Stomach smooth muscle (tissue), 2 donors: ENCODE results near the gene KHDC4.
A peak's percentile ranks its signal among the peaks of the same experiment; 100 is the strongest.

Experiments
- H3K27ac ChIP-seq: one replicate; pipeline ENCODE4 v1.7.0; 2013; ENCODE audit warnings: mild to moderate bottlenecking, low read length, inconsistent platforms
- H3K27me3 ChIP-seq, 2 donors: one replicate each; pipeline ENCODE4 v1.7.0; 2013; ENCODE audit warnings: low read length in 2 of 2; ENCODE audit not compliant: insufficient read depth in 2 of 2, control insufficient read depth in 1 of 2
- H3K36me3 ChIP-seq, 2 donors: one replicate each; pipeline ENCODE4 v1.7.0; 2013; ENCODE audit warnings: low read length in 2 of 2; ENCODE audit not compliant: control insufficient read depth in 2 of 2, insufficient read depth in 2 of 2
- H3K4me1 ChIP-seq: one replicate; pipeline ENCODE4 v1.7.0; 2013; ENCODE audit warnings: low read length; ENCODE audit not compliant: control insufficient read depth, insufficient read depth
- H3K4me3 ChIP-seq, 2 donors: one replicate each; pipeline ENCODE4 v1.7.0; 2013; ENCODE audit warnings: low read length in 2 of 2
- H3K9ac ChIP-seq, 2 donors: one replicate each; pipeline ENCODE4 v1.7.0; 2013; ENCODE audit warnings: low read length in 2 of 2, mild to moderate bottlenecking in 1 of 2
- H3K9me3 ChIP-seq, 2 donors: one replicate each; pipeline ENCODE4 v1.7.0; 2013; ENCODE audit warnings: low read length in 2 of 2; ENCODE audit not compliant: control insufficient read depth in 2 of 2
- donor health status: healthy.
- donor health status: Pancreatic carcinoma.

The KHDC4 gene

DNA sequence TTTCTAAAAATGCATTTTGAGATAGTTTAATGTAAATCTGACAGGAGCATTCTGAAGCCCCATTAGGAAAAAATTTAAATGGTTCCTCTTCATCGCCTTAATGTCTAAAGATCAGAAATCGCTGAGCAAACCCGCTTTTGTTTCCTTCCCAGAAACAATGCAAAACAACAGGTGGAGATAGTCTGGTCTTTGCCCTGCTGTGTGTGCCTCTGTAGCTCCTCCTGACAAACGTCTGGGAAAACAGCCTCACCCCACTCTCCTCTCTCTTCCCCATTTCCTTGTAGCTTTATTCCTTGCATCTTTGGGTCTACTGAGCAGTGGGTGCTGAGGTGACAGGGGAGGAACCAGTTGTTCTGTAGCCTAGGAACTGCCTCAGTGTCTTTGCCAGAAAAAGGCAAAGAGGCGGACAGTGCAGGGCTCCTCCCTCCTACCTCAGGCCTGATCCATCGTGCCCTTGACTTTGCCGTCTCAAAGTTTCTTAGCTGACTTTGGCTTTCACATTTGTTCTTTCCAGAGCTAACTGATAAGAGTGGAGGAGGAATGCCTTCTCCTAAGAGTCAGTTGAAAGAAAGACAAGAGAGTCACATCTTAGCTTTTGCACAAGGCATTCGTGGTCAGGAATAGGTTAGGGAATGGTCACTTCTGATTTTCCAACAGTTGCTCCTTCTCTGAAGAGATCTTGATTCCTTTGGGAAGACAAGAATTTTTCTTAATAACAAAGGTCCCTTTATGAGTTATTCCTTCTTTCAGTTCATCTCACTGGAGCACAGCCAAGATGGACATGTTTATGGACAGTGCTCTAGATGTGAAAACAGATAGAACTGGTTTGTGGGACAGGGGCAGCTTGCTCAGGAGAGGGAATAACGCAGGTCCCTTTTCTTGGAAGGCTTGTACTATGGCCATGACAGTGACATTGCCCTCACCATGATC is 49.9 kb downstream of the KHDC4 start:
- H3K27ac ChIP-seq = no peak overlapping the region
- no peaks in the 10 kb centered on the region for H3K9me3 ChIP-seq
- peaks cover 13% of the 10 kb centered on the region in 2 donors for H3K36me3 ChIP-seq
- H3K4me3 ChIP-seq = no peak overlapping the region
- H3K4me1 ChIP-seq = no peaks in the 10 kb centered on the region
- H3K9ac ChIP-seq = peak overlapping the region in 1 of 2 donors; percentile 14
- no peaks in the 10 kb centered on the region for H3K27me3 ChIP-seq

DNA sequence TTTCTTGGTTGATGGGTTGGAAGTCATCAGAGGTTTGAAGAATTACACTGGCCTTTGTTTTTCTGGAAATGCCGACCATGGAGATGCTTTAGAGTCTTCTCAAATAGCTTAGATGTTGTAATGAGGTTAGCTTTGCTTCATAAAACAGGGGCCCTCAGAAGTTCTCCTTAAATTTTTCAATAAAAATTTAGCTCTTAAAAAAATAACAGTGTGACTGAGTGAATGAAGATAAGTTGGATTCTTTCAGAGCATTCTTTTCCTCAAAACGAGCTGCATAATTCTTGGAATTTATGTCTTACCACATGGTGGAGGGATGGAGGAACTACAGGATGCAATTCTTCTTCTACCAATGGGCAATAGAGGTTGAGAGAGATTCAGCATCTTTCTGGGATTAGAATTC is 51.4 kb downstream of the KHDC4 start:
- H3K36me3 ChIP-seq = peaks cover 13% of the 10 kb centered on the region in 2 donors
- no peaks in the 10 kb centered on the region for H3K4me1 ChIP-seq
- H3K27ac ChIP-seq = no peak overlapping the region
- no peaks in the 10 kb centered on the region for H3K27me3 ChIP-seq
- H3K9ac ChIP-seq = no peak overlapping the region
- no peaks in the 10 kb centered on the region for H3K9me3 ChIP-seq
- H3K4me3 ChIP-seq = no peak overlapping the region

DNA sequence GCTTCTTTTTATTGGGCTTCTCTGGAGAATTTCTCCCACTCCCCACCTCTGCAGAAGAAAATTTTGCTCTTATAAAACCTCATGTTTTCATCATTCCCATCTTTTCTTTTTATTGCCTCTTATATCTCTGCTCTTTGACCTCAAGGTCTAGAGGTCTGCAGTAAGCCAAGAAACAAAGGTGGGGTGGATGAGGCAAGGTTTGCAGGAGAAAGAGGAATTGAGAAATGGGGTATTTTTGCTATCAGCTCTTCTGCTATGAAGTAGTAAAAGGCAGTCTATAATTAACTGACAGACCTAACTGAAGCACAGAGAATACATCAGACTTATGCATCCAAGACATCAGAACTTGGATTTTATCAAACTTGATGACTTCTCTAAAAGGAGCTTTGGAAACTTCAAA is 52.0 kb downstream of the KHDC4 start:
- Histone ChIP-seq H3K36me3 (peaks cover 13% of the 10 kb centered on the region in 2 donors), H3K9ac (no peak overlapping the region), H3K27ac (no peak overlapping the region), H3K4me3 (no peak overlapping the region), H3K27me3 (no peaks in the 10 kb centered on the region), H3K4me1 (no peaks in the 10 kb centered on the region), H3K9me3 (no peaks in the 10 kb centered on the region)

DNA sequence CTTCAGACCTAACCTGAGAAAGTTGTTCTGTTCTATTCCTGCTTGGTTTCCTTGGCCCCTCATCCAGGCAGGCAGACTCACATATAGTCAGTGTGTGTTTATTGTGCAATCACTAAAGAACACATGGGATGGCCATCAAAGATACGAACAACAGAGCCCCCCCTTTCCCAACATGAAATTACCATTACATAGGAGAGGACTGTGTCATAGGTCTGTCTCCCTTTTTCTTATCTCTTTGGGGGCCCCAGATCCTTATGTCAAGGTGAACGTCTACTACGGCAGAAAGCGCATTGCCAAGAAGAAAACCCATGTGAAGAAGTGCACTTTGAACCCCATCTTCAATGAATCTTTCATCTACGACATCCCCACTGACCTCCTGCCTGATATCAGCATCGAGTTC is 53.3 kb downstream of the KHDC4 start:
- Histone ChIP-seq H3K9ac (no peak overlapping the region), H3K9me3 (no peaks in the 10 kb centered on the region), H3K27ac (no peak overlapping the region), H3K4me1 (no peaks in the 10 kb centered on the region), H3K36me3 (peaks cover 13% of the 10 kb centered on the region in 2 donors), H3K4me3 (no peak overlapping the region), H3K27me3 (no peaks in the 10 kb centered on the region)

DNA sequence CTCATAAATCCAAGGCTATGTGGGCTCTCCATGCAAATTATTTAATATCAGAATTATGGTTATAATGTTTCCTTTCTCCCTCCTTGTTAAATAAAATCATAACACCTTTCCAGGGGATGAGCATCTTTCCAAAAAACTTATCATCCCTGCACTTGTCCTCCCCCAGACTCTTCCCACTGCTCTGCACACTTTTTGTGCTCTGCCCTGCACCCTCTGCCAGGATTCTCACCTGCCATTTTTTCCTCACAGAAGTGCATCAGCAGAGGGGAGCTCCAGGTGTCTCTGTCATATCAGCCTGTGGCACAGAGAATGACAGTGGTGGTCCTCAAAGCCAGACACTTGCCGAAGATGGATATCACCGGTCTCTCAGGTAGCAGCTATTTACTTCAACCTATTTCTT is 54.0 kb downstream of the KHDC4 start:
- Histone ChIP-seq H3K27me3 (no peaks in the 10 kb centered on the region), H3K4me3 (no peak overlapping the region), H3K36me3 (peaks cover 13% of the 10 kb centered on the region in 2 donors), H3K4me1 (no peaks in the 10 kb centered on the region), H3K27ac (no peak overlapping the region), H3K9me3 (no peaks in the 10 kb centered on the region), H3K9ac (no peak overlapping the region)

DNA sequence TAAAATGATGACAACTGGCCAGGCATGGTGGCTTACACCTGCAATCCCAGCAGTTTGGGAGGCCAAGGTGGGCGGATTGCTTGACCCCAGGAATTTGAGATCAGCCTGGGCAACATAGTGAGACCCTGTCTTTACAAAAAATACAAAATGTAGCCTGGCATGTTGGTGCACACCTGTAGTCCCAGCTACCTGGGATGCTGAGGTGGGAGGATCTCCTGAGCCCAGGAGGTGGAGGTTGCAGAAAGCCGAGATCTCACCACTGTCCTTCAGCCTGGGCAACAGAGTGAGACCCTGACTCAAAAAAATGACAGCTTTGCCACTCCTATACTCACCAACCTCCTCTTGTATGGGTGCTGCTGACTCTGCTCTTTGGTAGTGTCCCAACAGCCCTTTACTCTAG is 56.3 kb downstream of the KHDC4 start:
- peaks cover 2% of the 10 kb centered on the region for H3K4me1 ChIP-seq
- H3K27ac ChIP-seq = no peak overlapping the region
- peaks cover 12 to 13% of the 10 kb centered on the region in 2 donors for H3K36me3 ChIP-seq

DNA sequence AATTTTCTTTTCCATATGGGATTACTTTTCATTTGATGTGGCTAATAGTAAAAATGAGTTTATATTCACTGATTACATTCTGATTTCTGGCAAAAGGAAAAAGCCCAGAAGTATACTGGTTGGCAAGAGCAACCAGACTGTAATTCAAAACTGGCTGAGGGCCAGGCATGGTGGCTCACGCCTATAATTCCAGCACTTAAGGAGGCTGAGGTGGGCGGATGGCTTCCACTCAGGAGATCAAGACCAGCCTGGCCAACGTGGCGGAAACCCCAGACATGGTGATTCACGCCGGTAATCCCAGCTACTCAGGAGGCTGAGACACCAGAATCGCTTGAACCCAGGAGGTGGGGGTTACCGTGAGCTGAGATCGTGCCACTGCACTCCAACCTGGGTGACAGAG is 60.4 kb downstream of the KHDC4 start:
- Histone ChIP-seq H3K36me3 (peaks cover 3 to 4% of the 10 kb centered on the region in 2 donors), H3K4me1 (peaks cover 16% of the 10 kb centered on the region), H3K9ac (no peak overlapping the region), H3K27me3 (no peaks in the 10 kb centered on the region), H3K27ac (no peak overlapping the region), H3K9me3 (no peaks in the 10 kb centered on the region), H3K4me3 (no peak overlapping the region)

More for the DNA sequence above, 56.3 kb downstream of the KHDC4 start:
- H3K9me3 ChIP-seq = no peaks in the 10 kb centered on the region
- no peak overlapping the region for H3K4me3 ChIP-seq
- no peak overlapping the region for H3K9ac ChIP-seq
- H3K27me3 ChIP-seq = no peaks in the 10 kb centered on the region

DNA sequence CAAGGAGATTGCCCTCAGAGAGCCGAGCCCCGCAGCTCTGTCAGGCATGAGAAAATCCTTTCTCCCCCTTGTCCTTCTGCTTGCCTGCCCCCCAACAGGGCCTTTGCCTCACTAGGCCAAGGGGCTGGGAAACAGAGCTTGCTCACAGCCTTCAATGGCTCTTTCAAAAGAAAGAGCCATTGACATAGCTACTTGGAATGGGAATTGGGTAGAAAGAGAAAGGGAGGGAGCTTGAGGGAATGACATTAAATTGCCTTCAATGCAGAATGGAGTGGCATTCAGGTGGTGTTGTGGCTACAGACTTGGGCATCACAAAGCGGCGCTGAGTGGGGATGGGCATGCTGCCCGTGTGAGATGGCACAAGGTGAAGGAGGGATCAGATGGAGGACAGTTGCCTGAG is 61.7 kb downstream of the KHDC4 start:
- Histone ChIP-seq H3K36me3 (peaks cover 4 to 8% of the 10 kb centered on the region in 2 donors), H3K4me1 (peaks cover 16% of the 10 kb centered on the region), H3K9me3 (no peaks in the 10 kb centered on the region), H3K27ac (no peak overlapping the region), H3K9ac (no peak overlapping the region), H3K4me3 (no peak overlapping the region), H3K27me3 (no peaks in the 10 kb centered on the region)

DNA sequence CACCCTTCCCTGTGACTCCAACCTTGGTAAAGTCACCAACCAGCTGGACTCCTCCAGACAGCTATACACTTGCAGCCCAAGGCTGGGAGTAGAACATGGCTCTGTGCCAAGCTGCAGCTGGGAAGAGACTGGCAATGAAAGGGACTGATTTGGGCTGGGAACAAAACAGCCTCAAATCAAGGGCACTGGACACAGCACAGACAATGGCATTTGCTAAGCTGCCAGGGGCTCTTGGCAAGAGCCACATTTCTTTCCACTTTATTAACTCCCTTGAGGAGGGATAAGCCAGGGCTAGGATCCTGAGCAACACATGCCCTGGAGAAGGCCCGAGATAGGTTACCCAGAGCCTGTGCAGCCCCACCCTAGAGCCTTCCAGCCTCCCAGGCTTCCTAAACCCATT is 62.8 kb downstream of the KHDC4 start:
- H3K27me3 ChIP-seq = no peaks in the 10 kb centered on the region
- H3K4me1 ChIP-seq = peaks cover 16% of the 10 kb centered on the region
- H3K27ac ChIP-seq = peak overlapping the region; percentile 11
- H3K4me3 ChIP-seq = no peak overlapping the region
- H3K36me3 ChIP-seq = peaks cover 4 to 8% of the 10 kb centered on the region in 2 donors
- peak overlapping the region in 1 of 2 donors; percentile 42 for H3K9ac ChIP-seq
- no peaks in the 10 kb centered on the region for H3K9me3 ChIP-seq

DNA sequence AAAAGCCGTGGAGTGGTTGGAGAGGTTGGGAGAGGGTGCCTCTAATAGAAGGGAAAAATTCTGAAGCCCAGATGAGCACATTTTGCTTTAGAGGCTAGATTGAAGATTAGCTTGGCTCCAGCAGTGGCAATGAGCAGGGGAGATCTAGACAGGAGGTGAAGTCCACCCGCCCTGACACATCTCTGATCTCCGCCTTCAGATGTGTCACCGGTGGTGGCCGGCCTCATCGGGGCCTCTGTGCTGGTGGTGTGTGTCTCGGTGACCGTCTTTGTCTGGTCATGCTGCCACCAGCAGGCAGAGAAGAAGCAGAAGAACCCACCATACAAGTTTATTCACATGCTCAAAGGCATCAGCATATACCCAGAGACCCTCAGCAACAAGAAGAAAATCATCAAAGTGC is 66.4 kb downstream of the KHDC4 start:
- no peaks in the 10 kb centered on the region for H3K9me3 ChIP-seq
- H3K9ac ChIP-seq = no peak overlapping the region
- peaks cover 4 to 9% of the 10 kb centered on the region in 2 donors for H3K36me3 ChIP-seq
- peaks cover 13% of the 10 kb centered on the region for H3K4me1 ChIP-seq
- no peaks in the 10 kb centered on the region for H3K27me3 ChIP-seq
- no peak overlapping the region for H3K4me3 ChIP-seq
- H3K27ac ChIP-seq = no peak overlapping the region

DNA sequence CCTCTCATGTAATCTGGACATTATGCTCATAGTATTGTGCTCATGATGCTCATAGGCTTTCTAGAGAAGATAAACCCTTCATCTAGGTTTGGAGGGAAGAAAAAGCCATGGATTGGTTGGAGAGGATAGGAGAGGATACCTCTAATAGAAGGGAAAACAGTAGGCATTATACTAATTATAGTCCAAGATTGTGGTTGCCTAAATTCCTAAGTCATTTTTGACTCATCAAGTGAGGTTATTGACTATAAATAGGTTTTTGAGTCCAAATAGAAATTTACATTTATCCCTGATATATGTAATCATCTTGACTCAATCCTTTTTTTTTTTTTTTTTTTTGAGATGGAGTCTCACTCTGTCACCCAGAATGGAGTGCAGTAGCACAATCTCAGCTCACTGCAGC is 69.8 kb downstream of the KHDC4 start:
- H3K9ac ChIP-seq = no peak overlapping the region
- H3K9me3 ChIP-seq = no peaks in the 10 kb centered on the region
- H3K27ac ChIP-seq = no peak overlapping the region
- no peaks in the 10 kb centered on the region for H3K27me3 ChIP-seq
- peaks cover 15% of the 10 kb centered on the region for H3K4me1 ChIP-seq
- H3K4me3 ChIP-seq = no peak overlapping the region
- H3K36me3 ChIP-seq = peaks cover 0 to 6% of the 10 kb centered on the region in 2 donors
